IMR-90 (cell line): ENCODE data around the gene PRKD2.

ENCODE experiments used
- POLR2A ChIP-seq: IDR thresholded peaks from 2 replicates; pipeline ENCODE4 v1.6.1; 2012; ENCODE audit warnings: mild to moderate bottlenecking, low read depth, low read length
- RAD21 ChIP-seq: IDR thresholded peaks from 2 replicates; pipeline ENCODE4 v1.6.1; 2012; ENCODE audit warnings: low read length, improper control_type of control experiment
- SMC3 ChIP-seq: fragments of 150-350 bp; IDR thresholded peaks from 2 replicates; pipeline ENCODE4 v1.6.1; 2016; ENCODE audit warnings: low read depth, mild to moderate bottlenecking, antibody characterized with exemption, low read length, moderate library complexity
- TF ChIP-seq, protein P1 (sequence below): conservative IDR thresholded peaks from 2 replicates; pipeline ENCODE4 v1.5.1; 2012; ENCODE audit warnings: mild to moderate bottlenecking, low read depth, low read length, improper control_type of control experiment
- TF ChIP-seq, protein P2 (sequence below): fragments of 150-350 bp; IDR thresholded peaks from 2 replicates; pipeline ENCODE4 v1.6.1; 2016; ENCODE audit warnings: low read depth, mild to moderate bottlenecking, low read length, moderate library complexity, borderline replicate concordance
- TF ChIP-seq, protein P3 (sequence below): fragments of 150-350 bp; IDR thresholded peaks from 2 replicates; pipeline ENCODE4 v1.6.1; 2017; ENCODE audit warnings: mild to moderate bottlenecking, antibody characterized with exemption, low read length, low read depth

DNA sequence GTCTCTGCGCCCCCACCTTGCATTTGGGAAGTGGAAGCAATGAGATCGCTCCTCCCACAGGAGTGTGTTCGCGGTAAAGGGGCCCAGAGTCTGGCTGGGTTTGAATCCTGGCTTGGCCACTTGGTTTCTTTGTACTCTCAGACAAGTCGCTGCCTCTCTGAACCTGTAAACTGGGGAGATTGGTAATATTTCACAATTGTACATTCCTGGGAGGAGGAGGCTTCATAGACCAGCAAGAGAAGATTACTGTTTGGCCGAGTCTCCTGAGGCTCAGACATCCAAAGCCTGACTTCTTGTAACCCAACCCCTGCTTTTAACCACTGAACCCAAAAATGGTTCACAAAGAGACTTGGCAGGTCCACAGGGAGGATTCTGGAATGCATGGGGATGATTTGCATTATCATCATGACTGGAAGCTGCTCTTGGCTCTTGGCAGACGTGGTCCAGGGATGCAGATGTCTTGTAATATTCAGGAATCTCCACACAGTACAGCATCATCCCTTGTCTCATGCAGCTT lies 43.0 kb upstream of the PRKD2 start:
- TF ChIP-seq, protein P1, sequence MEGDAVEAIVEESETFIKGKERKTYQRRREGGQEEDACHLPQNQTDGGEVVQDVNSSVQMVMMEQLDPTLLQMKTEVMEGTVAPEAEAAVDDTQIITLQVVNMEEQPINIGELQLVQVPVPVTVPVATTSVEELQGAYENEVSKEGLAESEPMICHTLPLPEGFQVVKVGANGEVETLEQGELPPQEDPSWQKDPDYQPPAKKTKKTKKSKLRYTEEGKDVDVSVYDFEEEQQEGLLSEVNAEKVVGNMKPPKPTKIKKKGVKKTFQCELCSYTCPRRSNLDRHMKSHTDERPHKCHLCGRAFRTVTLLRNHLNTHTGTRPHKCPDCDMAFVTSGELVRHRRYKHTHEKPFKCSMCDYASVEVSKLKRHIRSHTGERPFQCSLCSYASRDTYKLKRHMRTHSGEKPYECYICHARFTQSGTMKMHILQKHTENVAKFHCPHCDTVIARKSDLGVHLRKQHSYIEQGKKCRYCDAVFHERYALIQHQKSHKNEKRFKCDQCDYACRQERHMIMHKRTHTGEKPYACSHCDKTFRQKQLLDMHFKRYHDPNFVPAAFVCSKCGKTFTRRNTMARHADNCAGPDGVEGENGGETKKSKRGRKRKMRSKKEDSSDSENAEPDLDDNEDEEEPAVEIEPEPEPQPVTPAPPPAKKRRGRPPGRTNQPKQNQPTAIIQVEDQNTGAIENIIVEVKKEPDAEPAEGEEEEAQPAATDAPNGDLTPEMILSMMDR = no peak
- TF ChIP-seq POLR2A (no peak), RAD21 (no peak), SMC3 (no peak)
- TF ChIP-seq, protein P2, sequence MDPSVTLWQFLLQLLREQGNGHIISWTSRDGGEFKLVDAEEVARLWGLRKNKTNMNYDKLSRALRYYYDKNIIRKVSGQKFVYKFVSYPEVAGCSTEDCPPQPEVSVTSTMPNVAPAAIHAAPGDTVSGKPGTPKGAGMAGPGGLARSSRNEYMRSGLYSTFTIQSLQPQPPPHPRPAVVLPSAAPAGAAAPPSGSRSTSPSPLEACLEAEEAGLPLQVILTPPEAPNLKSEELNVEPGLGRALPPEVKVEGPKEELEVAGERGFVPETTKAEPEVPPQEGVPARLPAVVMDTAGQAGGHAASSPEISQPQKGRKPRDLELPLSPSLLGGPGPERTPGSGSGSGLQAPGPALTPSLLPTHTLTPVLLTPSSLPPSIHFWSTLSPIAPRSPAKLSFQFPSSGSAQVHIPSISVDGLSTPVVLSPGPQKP = no peak
- TF ChIP-seq, protein P3, sequence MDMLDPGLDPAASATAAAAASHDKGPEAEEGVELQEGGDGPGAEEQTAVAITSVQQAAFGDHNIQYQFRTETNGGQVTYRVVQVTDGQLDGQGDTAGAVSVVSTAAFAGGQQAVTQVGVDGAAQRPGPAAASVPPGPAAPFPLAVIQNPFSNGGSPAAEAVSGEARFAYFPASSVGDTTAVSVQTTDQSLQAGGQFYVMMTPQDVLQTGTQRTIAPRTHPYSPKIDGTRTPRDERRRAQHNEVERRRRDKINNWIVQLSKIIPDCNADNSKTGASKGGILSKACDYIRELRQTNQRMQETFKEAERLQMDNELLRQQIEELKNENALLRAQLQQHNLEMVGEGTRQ = no peak
